Thyroid gland (tissue), 4 donors: ENCODE measurements around the gene TRIP12. TPM values are rescaled to one million over a fixed set of nuclear protein-coding genes. Genes with fewer than 3 reads are reported as not detected.
"Not testable (repeated sequence)": the region's sequence is repeated elsewhere in the genome, so short reads cannot be mapped to it uniquely, and the experiment has no call there.

Experiments
- DNase-seq, 2 donors: peaks; one replicate each; pipeline ENCODE4 v3.0.0-alpha.2; 2019
- H3K27ac ChIP-seq, 3 donors: fragments of 200-600 bp; sonication (generic); 1 replicate in 2 of 3; 2 replicates in 1 of 3; pipeline ENCODE4 v1.5.1; 2016 to 2019; ENCODE audit warnings: mild to moderate bottlenecking in 1 of 3, moderate library complexity in 1 of 3
- H3K27me3 ChIP-seq: fragments of 200-600 bp; sonication (generic); one replicate; pipeline ENCODE4 v1.5.1; 2019
- H3K36me3 ChIP-seq, 2 donors: fragments of 200-600 bp; sonication (generic); one replicate each; pipeline ENCODE4 v1.5.1; 2016 to 2019
- H3K4me1 ChIP-seq, 2 donors: fragments of 200-600 bp; sonication (generic); one replicate each; pipeline ENCODE4 v1.5.1; 2017 to 2019
- H3K4me3 ChIP-seq, 3 donors: fragments of 200-600 bp; sonication (generic); replicated peaks in 1 of 3; 1 replicate in 2 of 3; 2 replicates in 1 of 3; pipeline ENCODE4 v1.5.1; 2016; ENCODE audit warnings: mild to moderate bottlenecking in 1 of 3
- H3K9me3 ChIP-seq: fragments of 200-600 bp; sonication (generic); one replicate; pipeline ENCODE4 v1.5.1; 2017
- POLR2A ChIP-seq, 2 donors: fragments of 450-650 bp; IDR thresholded peaks; one replicate each; pipeline ENCODE4 v1.6.1; 2017; ENCODE audit warnings: antibody characterized with exemption in 2 of 2, mild to moderate bottlenecking in 2 of 2, moderate library complexity in 1 of 2
- WGBS, 2 donors: methylation state at CpG; one replicate each; pipeline ENCODE4 v1.1.5; 2017; 5-methylcytosine and 5-hydroxymethylcytosine counted together
- intact Hi-C: fragments of 100-400 bp; cut with DNase I; formaldehyde crosslinking; loops from one replicate; pipeline ENCODE4 v1.15.1; 2023
- total RNA-seq, 4 donors: library from RNA; depleted of rRNA; stranded (reverse); fragments of >200 nt; gene quantifications; one replicate each; pipeline ENCODE4 v1.2.3, GENCODE V29; 2016
- TF ChIP-seq, protein P1 (sequence below), 6 experiments: fragments of 200-600 bp in 3 of 6; fragments of 450-650 bp in 3 of 6; sonication (generic) in 3 of 6; IDR thresholded peaks; one replicate each; pipeline ENCODE4 v1.5.1; 2016 to 2019; ENCODE audit warnings: antibody characterized with exemption in 6 of 6, mild to moderate bottlenecking in 2 of 6, inconsistent platforms in 1 of 6, moderate library complexity in 1 of 6

The TRIP12 gene
- total RNA-seq, 4 donors from 2014 or later: 155 to 273 (median 184) TPM

GRCh38 chr2:229795058-229795457, 126.8 kb downstream of the TRIP12 start:
- DNase-seq: no peak
- TF ChIP-seq, protein P1, sequence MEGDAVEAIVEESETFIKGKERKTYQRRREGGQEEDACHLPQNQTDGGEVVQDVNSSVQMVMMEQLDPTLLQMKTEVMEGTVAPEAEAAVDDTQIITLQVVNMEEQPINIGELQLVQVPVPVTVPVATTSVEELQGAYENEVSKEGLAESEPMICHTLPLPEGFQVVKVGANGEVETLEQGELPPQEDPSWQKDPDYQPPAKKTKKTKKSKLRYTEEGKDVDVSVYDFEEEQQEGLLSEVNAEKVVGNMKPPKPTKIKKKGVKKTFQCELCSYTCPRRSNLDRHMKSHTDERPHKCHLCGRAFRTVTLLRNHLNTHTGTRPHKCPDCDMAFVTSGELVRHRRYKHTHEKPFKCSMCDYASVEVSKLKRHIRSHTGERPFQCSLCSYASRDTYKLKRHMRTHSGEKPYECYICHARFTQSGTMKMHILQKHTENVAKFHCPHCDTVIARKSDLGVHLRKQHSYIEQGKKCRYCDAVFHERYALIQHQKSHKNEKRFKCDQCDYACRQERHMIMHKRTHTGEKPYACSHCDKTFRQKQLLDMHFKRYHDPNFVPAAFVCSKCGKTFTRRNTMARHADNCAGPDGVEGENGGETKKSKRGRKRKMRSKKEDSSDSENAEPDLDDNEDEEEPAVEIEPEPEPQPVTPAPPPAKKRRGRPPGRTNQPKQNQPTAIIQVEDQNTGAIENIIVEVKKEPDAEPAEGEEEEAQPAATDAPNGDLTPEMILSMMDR (IDR thresholded peaks at IDR 0.05): no peak
- Histone ChIP-seq H3K4me1 (peaks cover 7 to 8% of the 10 kb centered on the region in 2 donors), H3K36me3 (peaks cover 37 to 63% of the 10 kb centered on the region in 2 donors), H3K27ac (no peak overlapping the region), H3K27me3 (no peaks in the 10 kb centered on the region), H3K9me3 (no peaks in the 10 kb centered on the region), H3K4me3 (no peak overlapping the region)
- intact Hi-C loops: no loop called here

DNA sequence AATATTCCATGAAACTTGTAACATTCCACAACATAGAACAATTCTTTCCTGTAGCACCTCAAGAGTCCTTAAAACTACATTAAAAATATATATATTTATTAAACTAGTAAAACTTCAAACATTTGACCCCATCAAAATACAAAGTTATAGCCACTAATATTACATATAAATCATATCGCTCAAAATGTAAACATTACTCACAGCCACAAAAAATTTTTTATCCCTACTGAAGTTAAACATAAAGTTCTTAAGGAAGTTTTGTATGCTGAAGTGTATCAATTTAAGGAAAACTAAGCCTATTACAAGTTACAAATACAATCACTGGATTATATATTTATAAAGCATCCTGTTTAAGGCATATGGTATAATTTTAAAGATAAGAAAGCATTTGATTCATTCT, 127.2 kb downstream of the TRIP12 start:
- no peak for TF ChIP-seq POLR2A (IDR thresholded peaks at IDR 0.05)
- TF ChIP-seq, protein P1 (IDR thresholded peaks at IDR 0.05): no peak
- no peak for DNase-seq
- no peaks in the 10 kb centered on the region for H3K27me3 ChIP-seq
- peaks cover 37 to 65% of the 10 kb centered on the region in 2 donors for H3K36me3 ChIP-seq
- H3K27ac ChIP-seq: no peak overlapping the region
- 95 to 99% methylated on average over 1 of the region's 1 CpG for WGBS, 2 donors
- no peak overlapping the region for H3K4me3 ChIP-seq
- peaks cover 7 to 8% of the 10 kb centered on the region in 2 donors for H3K4me1 ChIP-seq
- intact Hi-C loops: no loop called here
- H3K9me3 ChIP-seq: no peaks in the 10 kb centered on the region

GRCh38 chr2:229786289-229786688, 135.5 kb downstream of the TRIP12 start:
- H3K27me3 ChIP-seq: not testable (repeated sequence)

DNA sequence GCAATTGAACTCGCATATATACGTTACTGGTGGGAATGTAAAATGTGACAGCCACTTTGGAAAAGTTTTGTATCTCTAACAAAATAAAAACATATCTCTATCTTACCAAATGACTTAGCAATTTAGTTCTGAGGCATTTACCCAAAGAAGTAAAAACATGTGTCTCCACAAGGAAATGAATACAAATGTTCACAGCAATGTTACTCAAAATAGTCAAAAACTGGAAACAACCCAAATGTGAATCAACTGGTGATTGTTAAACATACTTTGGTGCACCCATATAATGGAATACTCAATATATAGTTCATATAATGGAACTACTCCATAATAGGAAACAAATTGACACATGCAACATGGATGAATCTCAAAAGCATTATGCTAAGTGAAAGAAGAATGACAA, 137.0 kb downstream of the TRIP12 start:
- no peak for TF ChIP-seq POLR2A (IDR thresholded peaks at IDR 0.05)
- TF ChIP-seq, protein P1 (IDR thresholded peaks at IDR 0.05): no peak
- DNase-seq: no peak
- peaks cover 15 to 17% of the 10 kb centered on the region in 2 donors for H3K36me3 ChIP-seq
- no peaks in the 10 kb centered on the region for H3K27me3 ChIP-seq
- 86 to 95% methylated on average over 2 of the region's 2 CpGs for WGBS, 2 donors
- H3K4me1 ChIP-seq: peaks cover 0 to 4% of the 10 kb centered on the region in 2 donors
- no peak overlapping the region for H3K4me3 ChIP-seq
- no peak overlapping the region for H3K27ac ChIP-seq
- H3K9me3 ChIP-seq: no peaks in the 10 kb centered on the region
- intact Hi-C loops: no loop called here

More at GRCh38 chr2:229786289-229786688, 135.5 kb downstream of the TRIP12 start:
- H3K4me1 ChIP-seq, DNase-seq, H3K9me3 ChIP-seq, H3K27ac ChIP-seq, H3K4me3 ChIP-seq, intact Hi-C loops: not testable (repeated sequence)
- H3K36me3 ChIP-seq: peaks cover 25 to 27% of the 10 kb centered on the region in 2 donors
- WGBS, 2 donors: 96 to 98% methylated on average over 11 of the region's 11 CpGs

DNA sequence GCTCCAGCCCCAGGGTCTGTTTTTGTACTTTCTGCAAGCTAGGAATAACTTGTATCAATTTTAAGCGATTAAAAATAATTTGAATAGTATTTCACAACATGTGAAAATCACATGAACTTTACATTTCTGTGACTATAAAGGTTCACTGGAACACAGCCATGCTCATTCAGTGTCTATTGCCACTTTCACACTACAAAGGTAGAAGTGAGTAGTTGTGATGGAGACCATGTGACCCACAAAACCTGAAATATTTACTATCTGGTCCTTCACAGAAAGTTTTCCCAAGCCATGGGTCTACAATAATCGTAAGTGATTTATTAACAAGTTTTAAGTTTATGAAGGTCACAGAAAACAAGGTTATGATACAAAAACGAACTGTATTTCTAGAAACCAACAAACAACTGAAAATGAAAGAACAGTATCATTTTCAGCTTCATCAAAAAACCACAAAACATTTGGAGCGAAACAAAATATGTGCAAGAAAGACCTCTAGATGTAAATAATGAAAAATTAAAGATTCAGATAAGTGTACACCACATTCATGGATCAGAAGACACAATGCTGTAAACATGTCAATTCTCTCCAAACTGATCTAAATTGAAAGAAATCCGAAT, 138.6 kb downstream of the TRIP12 start:
- TF ChIP-seq, protein P1 (IDR thresholded peaks at IDR 0.05): no peak
- no peak for TF ChIP-seq POLR2A (IDR thresholded peaks at IDR 0.05)
- DNase-seq: no peak
- peaks cover 0 to 4% of the 10 kb centered on the region in 2 donors for H3K4me1 ChIP-seq
- no peaks in the 10 kb centered on the region for H3K27me3 ChIP-seq
- intact Hi-C loops: no loop called here
- no peaks in the 10 kb centered on the region for H3K9me3 ChIP-seq
- H3K4me3 ChIP-seq: no peak overlapping the region
- WGBS, 2 donors: 92 to 94% methylated on average over 5 of the region's 5 CpGs
- peaks cover 5 to 21% of the 10 kb centered on the region in 2 donors for H3K36me3 ChIP-seq
- H3K27ac ChIP-seq: no peak overlapping the region
